IMR-90 (cell line): ENCODE data around the gene PCDH19. TPM values are rescaled to one million over a fixed set of nuclear protein-coding genes. Genes with fewer than 3 reads are reported as not detected.

ENCODE experiments used
- ATAC-seq: fragments of 200-7000 bp; cut with Tn5 transposase; 2 replicates; pipeline ENCODE4 v1.9.1; 2020; ENCODE audit warnings: low read depth, mild to moderate bottlenecking, moderate library complexity
- BruUV-seq: library from RNA; stranded (reverse); fragments of 400-500 nt; replicated peaks from 2 replicates; lab custom pipeline; 2021; lab: Mats Ljungman, UMichigan
- CTCF ChIA-PET: fragments of 300-600 bp; formaldehyde crosslinking; extraction: SDS; loops from one replicate; lab custom pipeline; 2021; ENCODE audit warnings: antibody characterized with exemption; lab: Yijun Ruan, JAX
- POLR2A ChIA-PET: fragments of 300-600 bp; sonication (Branson Sonifier 250); formaldehyde crosslinking; loops from one replicate; lab custom pipeline; 2022; ENCODE audit warnings: antibody characterized with exemption; ENCODE audit not compliant: unreplicated experiment; lab: Charles Lee
- DNase-seq: peaks from one replicate; pipeline ENCODE4 v3.0.0; 2013
- H2AFZ ChIP-seq: replicated peaks from 2 replicates; pipeline ENCODE3; 2013; ENCODE audit warnings: low read length, mild to moderate bottlenecking; ENCODE audit not compliant: poor library complexity
- H2AK5ac ChIP-seq: 2 replicates; pipeline ENCODE4 v1.6.1; 2013; ENCODE audit warnings: low read depth, low read length, inconsistent platforms
- H2AK9ac ChIP-seq: replicated peaks from 2 replicates; pipeline ENCODE3; 2013; ENCODE audit warnings: mild to moderate bottlenecking, low read depth, low read length, moderate library complexity; ENCODE audit not compliant: poor library complexity
- H2BK120ac ChIP-seq: 2 replicates; pipeline ENCODE4 v1.6.1; 2013; ENCODE audit warnings: low read depth, low read length, inconsistent platforms
- H2BK15ac ChIP-seq: 3 replicates; pipeline ENCODE4 v1.6.1; 2013; ENCODE audit warnings: low read depth, low read length, inconsistent platforms
- H2BK20ac ChIP-seq: 2 replicates; pipeline ENCODE4 v1.6.1; 2013; ENCODE audit warnings: low read depth, mild to moderate bottlenecking, inconsistent platforms, low read length, moderate library complexity
- H2BK5ac ChIP-seq: 2 replicates; pipeline ENCODE4 v1.6.1; 2013; ENCODE audit warnings: mild to moderate bottlenecking, low read depth, low read length, inconsistent platforms; ENCODE audit not compliant: poor library complexity, severe bottlenecking
- H3K14ac ChIP-seq: replicated peaks from 2 replicates; pipeline ENCODE4 v1.6.1; 2013; ENCODE audit warnings: low read depth, low read length, inconsistent platforms
- H3K18ac ChIP-seq: 2 replicates; pipeline ENCODE4 v1.6.1; 2013; ENCODE audit warnings: low read depth, low read length, control low read depth
- H3K23ac ChIP-seq: 2 replicates; pipeline ENCODE4 v1.6.1; 2013; ENCODE audit warnings: low read depth, low read length, inconsistent platforms
- H3K27ac ChIP-seq: 2 replicates; pipeline ENCODE4 v1.5.1; 2013; ENCODE audit warnings: mild to moderate bottlenecking, control low read depth, low read length; ENCODE audit not compliant: insufficient read depth
- H3K27me3 ChIP-seq: 2 replicates; pipeline ENCODE4 v1.6.1; 2013; ENCODE audit warnings: low read length; ENCODE audit not compliant: control insufficient read depth, insufficient read depth
- H3K36me3 ChIP-seq: 2 replicates; pipeline ENCODE4 v1.6.1; 2013; ENCODE audit warnings: low read length, mixed read lengths; ENCODE audit not compliant: control insufficient read depth, insufficient read depth
- H3K4ac ChIP-seq: 2 replicates; pipeline ENCODE4 v1.6.1; 2013; ENCODE audit warnings: low read depth, low read length, inconsistent platforms
- H3K4me1 ChIP-seq: 2 replicates; pipeline ENCODE4 v1.6.1; 2013; ENCODE audit warnings: low read length, mixed read lengths; ENCODE audit not compliant: control insufficient read depth, insufficient read depth
- H3K4me2 ChIP-seq: 2 replicates; pipeline ENCODE4 v1.6.1; 2013; ENCODE audit warnings: low read depth, mild to moderate bottlenecking, control low read depth, low read length, moderate library complexity
- H3K4me3 ChIP-seq: 2 replicates; pipeline ENCODE4 v1.5.1; 2013; ENCODE audit warnings: low read depth, mild to moderate bottlenecking, control low read depth, low read length, moderate library complexity; ENCODE audit not compliant: insufficient read depth
- H3K56ac ChIP-seq: 2 replicates; pipeline ENCODE4 v1.6.1; 2013; ENCODE audit warnings: low read length, inconsistent platforms; ENCODE audit not compliant: insufficient read depth; ENCODE audit errors: extremely low read depth
- H3K79me1 ChIP-seq, 2 experiments: 2 replicates each; pipeline ENCODE4 v1.6.1; 2013; ENCODE audit warnings: low read length in 2 of 2, inconsistent platforms in 1 of 2, low read depth in 1 of 2
- H3K9ac ChIP-seq: 2 replicates; pipeline ENCODE4 v1.6.1; 2013; ENCODE audit warnings: low read depth, low read length, control low read depth
- H3K9me1 ChIP-seq: 2 replicates; pipeline ENCODE4 v1.6.1; 2013; ENCODE audit warnings: low read length, inconsistent platforms; ENCODE audit not compliant: insufficient read depth
- H3K9me3 ChIP-seq: 2 replicates; pipeline ENCODE4 v1.6.1; 2013; ENCODE audit warnings: low read length; ENCODE audit not compliant: control insufficient read depth, insufficient read depth
- H4K20me1 ChIP-seq: 2 replicates; pipeline ENCODE4 v1.6.1; 2013; ENCODE audit warnings: low read length, inconsistent platforms; ENCODE audit not compliant: insufficient read depth
- H4K5ac ChIP-seq: 2 replicates; pipeline ENCODE4 v1.6.1; 2013; ENCODE audit warnings: mild to moderate bottlenecking, low read depth, low read length, control low read depth
- H4K8ac ChIP-seq, 2 experiments: 2 replicates each; pipeline ENCODE4 v1.6.1; 2013; ENCODE audit warnings: low read depth in 2 of 2, low read length in 2 of 2, control low read depth in 1 of 2, inconsistent platforms in 1 of 2
- H4K91ac ChIP-seq: 2 replicates; pipeline ENCODE4 v1.6.1; 2013; ENCODE audit warnings: low read depth, low read length, inconsistent platforms; ENCODE audit not compliant: insufficient read depth
- BHLHE40 ChIP-seq: fragments of 150-350 bp; IDR thresholded peaks from 2 replicates; pipeline ENCODE4 v1.6.1; 2016; ENCODE audit warnings: mild to moderate bottlenecking, low read depth, low read length
- CTCF ChIP-seq: conservative IDR thresholded peaks from 2 replicates; pipeline ENCODE4 v1.5.1; 2012; ENCODE audit warnings: mild to moderate bottlenecking, low read depth, low read length, improper control_type of control experiment
- ELK1 ChIP-seq: fragments of 150-350 bp; IDR thresholded peaks from 2 replicates; pipeline ENCODE4 v1.6.1; 2016; ENCODE audit warnings: low read depth, mild to moderate bottlenecking, low read length, moderate library complexity, borderline replicate concordance
- MAFK ChIP-seq: IDR thresholded peaks from 2 replicates; pipeline ENCODE4 v1.6.1; 2012; ENCODE audit warnings: low read depth, low read length, improper control_type of control experiment
- MAZ ChIP-seq: IDR thresholded peaks from 2 replicates; pipeline ENCODE4 v1.6.1; 2012; ENCODE audit warnings: low read depth, mild to moderate bottlenecking, low read length, improper control_type of control experiment, moderate library complexity, borderline replicate concordance
- NFE2L2 ChIP-seq: fragments of 150-350 bp; IDR thresholded peaks from 2 replicates; pipeline ENCODE4 v1.6.1; 2016; ENCODE audit warnings: low read depth, mild to moderate bottlenecking, low read length
- RAD21 ChIP-seq: IDR thresholded peaks from 2 replicates; pipeline ENCODE4 v1.6.1; 2012; ENCODE audit warnings: low read length, improper control_type of control experiment
- RCOR1 ChIP-seq: IDR thresholded peaks from 2 replicates; pipeline ENCODE4 v1.6.1; 2012; ENCODE audit warnings: mild to moderate bottlenecking, low read length, improper control_type of control experiment; ENCODE audit not compliant: insufficient replicate concordance
- WGBS, 2 experiments: methylation state at CpG; one replicate each; pipeline versions ENCODE4 v1.1.5 to v1.1.7; 2013; ENCODE audit warnings: missing lambda C conversion rate in 2 of 2; ENCODE audit not compliant: insufficient read length in 1 of 2; ENCODE audit errors: extremely low coverage in 2 of 2; 5-methylcytosine and 5-hydroxymethylcytosine counted together
- dilution Hi-C: fragments of 300-500 bp; cut with HindIII; formaldehyde crosslinking; loops from one replicate; pipeline ENCODE4 v1.14.3; 2018; ENCODE audit warnings: low sequenced_read_pairs; ENCODE audit not compliant: unreplicated experiment
- in situ Hi-C: fragments of 300-500 bp; cut with MboI; formaldehyde crosslinking; loops from 3 replicates; pipeline ENCODE4 v1.14.3; 2019; ENCODE audit warnings: low sequenced_read_pairs, inconsistent platforms, mixed read lengths
- intact Hi-C: fragments of 100-400 bp; cut with micrococcal nuclease; formaldehyde crosslinking; loops from 2 replicates; pipeline ENCODE4 v1.10.0; 2022
- polyA plus RNA-seq, 3 experiments: library from polyadenylated mRNA; depleted of rRNA; stranded (reverse); fragments of >200 nt; gene quantifications; 2 replicates each; pipeline ENCODE4 v1.2.3, GENCODE V29; 2012; ENCODE audit warnings: low replicate concordance in 1 of 3
- total RNA-seq: library from RNA; depleted of rRNA; stranded (reverse); fragments of >200 nt; gene quantifications from 2 replicates; pipeline ENCODE4 v1.2.3, GENCODE V29; 2012

Gene PCDH19
- total and polyA plus RNA-seq, 2 of the 4 experiments (the other 2 are of a cell fraction): not detected

GRCh38 chrX:100449696-100450608, 39.9 kb upstream of the PCDH19 start:
- CTCF ChIA-PET: no interaction called here
- no TSS peak for BruUV-seq

More at GRCh38 chrX:100449696-100450608, 39.9 kb upstream of the PCDH19 start:
- Histone ChIP-seq H3K4me1 (no peaks in the 10 kb centered on the region), H3K4me2 (no peak overlapping the region), H3K9ac (no peak overlapping the region), H3K4me3 (no peak overlapping the region), H4K20me1 (no peaks in the 10 kb centered on the region), H2AK9ac (no peak overlapping the region), H3K14ac (no peak overlapping the region), H3K18ac (no peak overlapping the region), H4K8ac (no peak overlapping the region), H3K23ac (no peak overlapping the region), H3K9me1 (no peaks in the 10 kb centered on the region), H2AK5ac (no peak overlapping the region), H3K56ac (no peak overlapping the region), H2BK15ac (no peak overlapping the region), H4K5ac (no peak overlapping the region), H3K4ac (no peak overlapping the region), H2BK20ac (no peak overlapping the region), H4K91ac (no peak overlapping the region), H3K79me1 (no peaks in the 10 kb centered on the region), H3K36me3 (no peaks in the 10 kb centered on the region), H3K27ac (no peak overlapping the region), H3K9me3 (no peaks in the 10 kb centered on the region), H3K27me3 (no peaks in the 10 kb centered on the region; the same call in 1 of the 2 replicates), H2AFZ (no peak overlapping the region), H2BK120ac (no peak overlapping the region), H2BK5ac (no peak overlapping the region)
- no peak for ATAC-seq
- DNase-seq: no peak
- POLR2A ChIA-PET: no interaction called here
- intact Hi-C loops (no loop called here), dilution Hi-C loops (no loop called here), in situ Hi-C loops (no loop called here)
- WGBS, 2 experiments: 40% methylated on average over 8 of the region's 15 CpGs; no CpG with 5 or more reads in 1 of the 2 experiments
- TF ChIP-seq RCOR1 (no peak), CTCF (no peak), RAD21 (no peak), MAFK (no peak), NFE2L2 (no peak), ELK1 (no peak), BHLHE40 (no peak), MAZ (no peak)
